Stimulated activated CD8-positive, alpha-beta memory T cell treated with anti-CD3 and anti-CD28 coated beads, Interleukin-4, amount 100 ng/mL, for 4 hours (primary cell): ENCODE measurements around the gene ROBO3.

ENCODE experiments used
- DNase-seq, 2 donors: peaks; one replicate each; pipeline ENCODE4 v3.0.0-alpha.2; 2020; ENCODE audit warnings: low read depth in 2 of 2, low spot score in 1 of 2

The ROBO3 gene

GRCh38 chr11:124875943-124876817, 10.9 kb downstream of the ROBO3 start:
- DNase-seq: peak; percentile 45 to 51

GRCh38 chr11:124876818-124877630, 11.8 kb downstream of the ROBO3 start:
- DNase-seq: no peak

GRCh38 chr11:124877631-124877909, 12.3 kb downstream of the ROBO3 start:
- DNase-seq: no peak

GRCh38 chr11:124877910-124878758, 12.9 kb downstream of the ROBO3 start:
- DNase-seq: no peak

DNA sequence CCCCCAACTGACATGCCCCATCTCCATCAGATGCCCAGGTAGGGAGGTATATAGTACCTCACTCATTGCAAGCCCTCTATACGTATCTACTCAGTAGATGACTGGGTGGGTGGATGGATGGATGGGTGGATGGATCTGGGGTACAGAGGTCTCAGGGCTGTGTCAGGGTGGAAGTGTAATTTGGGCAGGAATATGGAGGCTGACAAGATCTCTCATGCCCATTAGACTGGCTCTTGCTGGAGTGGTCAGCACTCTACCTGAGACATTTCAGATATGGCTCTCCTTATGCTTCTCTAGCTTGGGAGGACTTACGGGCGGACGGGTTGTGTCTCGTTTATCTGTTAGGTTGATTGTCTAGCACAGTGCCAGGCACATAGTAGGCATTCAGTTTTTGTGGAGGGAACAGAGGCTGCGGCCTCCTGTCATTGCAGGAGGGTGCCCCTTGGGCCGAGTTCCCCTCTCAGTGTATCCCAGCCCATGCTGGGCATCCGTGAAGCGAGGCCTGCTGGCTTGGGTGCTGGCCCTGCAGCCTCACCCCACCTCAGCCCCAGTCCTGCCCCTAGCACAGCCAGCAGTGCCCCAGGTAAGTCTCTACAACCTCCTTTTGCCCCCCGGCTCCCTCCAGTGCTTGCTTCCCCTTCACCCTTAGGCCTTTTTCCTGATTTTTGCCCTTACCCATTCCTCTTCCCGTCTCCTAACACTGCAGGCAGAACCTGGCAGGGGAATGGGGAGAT, 13.7 kb downstream of the ROBO3 start:
- DNase-seq: no peak

GRCh38 chr11:124879493-124880289, 14.5 kb downstream of the ROBO3 start:
- no peak for DNase-seq

- no peak for DNase-seq
Observed at GRCh38 chr11:124880290-124880611, 15.0 kb downstream of the ROBO3 start.

GRCh38 chr11:124880958-124881357, 15.7 kb downstream of the ROBO3 start:
- DNase-seq: no peak

GRCh38 chr11:124882339-124883071, 17.3 kb downstream of the ROBO3 start:
- DNase-seq: no peak

GRCh38 chr11:124884340-124884739, 19.1 kb downstream of the ROBO3 start:
- DNase-seq: no peak

DNA sequence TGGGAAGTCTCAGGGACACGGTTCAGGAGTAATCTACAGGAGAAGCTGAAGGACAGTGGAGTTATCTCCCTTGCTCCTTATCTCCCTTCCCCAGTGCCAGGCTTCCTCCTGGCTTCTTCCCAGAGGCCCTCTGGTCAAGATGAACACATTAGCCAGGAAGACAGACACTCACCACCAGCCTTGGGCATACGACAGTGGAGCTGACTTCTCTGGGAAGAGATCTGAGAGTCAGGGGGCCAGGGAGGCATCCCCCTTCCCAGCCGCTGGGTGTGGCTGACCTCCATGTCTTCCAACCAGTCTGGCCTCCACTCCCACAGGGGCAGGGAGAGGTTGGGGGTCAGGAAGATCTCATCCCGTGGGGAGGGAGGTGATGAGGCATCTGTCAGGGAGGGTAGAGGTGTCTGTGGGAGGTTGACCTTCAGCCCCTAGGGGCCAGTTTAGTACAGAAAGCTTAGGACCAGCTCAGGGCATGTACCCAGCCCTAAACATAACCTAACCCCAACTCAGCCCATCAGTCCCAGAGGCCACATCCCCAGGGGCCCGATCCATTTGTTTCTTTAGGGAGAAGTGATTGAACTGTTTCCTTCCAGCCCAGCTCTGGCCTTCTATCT, 19.7 kb downstream of the ROBO3 start:
- DNase-seq: no peak

DNA sequence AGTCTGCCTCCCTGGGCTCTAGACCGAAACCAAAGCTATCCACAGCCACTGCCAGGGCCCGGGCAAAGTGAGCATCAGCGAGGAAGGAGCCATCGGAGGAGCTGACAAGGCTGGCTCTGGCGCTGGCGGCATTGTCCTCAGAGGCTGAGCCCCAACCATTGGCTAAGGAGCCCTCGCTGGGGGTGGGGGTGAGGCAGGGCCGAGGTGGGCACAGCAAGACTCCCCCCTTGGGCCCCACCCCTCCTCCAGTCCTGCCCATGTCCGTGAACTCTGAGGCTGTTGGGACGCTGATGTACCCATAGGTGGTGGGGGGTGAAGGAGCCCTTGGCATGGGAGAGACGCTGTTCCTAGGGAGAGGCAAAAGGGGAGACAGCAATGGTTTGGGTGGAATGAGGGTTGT, 21.2 kb downstream of the ROBO3 start:
- DNase-seq: no peak

DNA sequence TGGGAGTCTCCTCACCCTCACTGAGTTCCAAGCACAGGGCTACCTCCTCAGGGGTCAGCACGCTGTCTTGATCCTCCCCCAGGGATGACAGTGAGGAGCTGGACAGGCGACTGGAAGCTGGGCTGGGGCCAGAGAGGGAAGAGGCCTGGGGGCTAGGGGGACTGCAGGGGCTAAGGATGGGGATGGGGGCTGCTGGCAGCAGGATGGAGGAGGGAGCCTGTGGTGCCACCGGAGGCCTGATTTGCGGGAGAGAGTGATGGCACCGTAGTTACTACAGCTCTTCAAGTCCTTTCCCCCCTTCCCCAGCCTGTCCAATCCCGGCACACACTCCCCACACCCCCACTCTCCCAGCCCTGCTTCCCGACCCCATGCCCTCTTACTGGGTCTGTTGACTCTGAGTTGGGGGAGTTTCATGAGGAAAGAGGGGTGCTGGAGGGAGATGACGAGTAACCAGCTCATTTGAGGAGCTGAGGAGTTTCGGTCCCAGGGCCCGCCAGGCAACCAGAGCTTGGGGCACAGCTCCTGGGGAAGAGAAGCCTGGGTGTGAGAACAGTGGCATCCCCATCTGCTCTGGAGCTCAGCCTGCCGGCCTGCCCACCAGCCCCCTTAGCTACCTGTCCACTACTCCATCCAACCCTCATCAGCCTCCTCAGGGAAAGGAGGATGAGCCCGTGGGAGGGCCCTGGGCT, 21.9 kb downstream of the ROBO3 start:
- no peak for DNase-seq

- no peak for DNase-seq
Observed at GRCh38 chr11:124887667-124888013, 22.4 kb downstream of the ROBO3 start.

- no peak for DNase-seq
Observed at GRCh38 chr11:124889191-124890091, 24.2 kb downstream of the ROBO3 start.

- DNase-seq: no peak
Observed at GRCh38 chr11:124890151-124890550, 24.9 kb downstream of the ROBO3 start.

DNA sequence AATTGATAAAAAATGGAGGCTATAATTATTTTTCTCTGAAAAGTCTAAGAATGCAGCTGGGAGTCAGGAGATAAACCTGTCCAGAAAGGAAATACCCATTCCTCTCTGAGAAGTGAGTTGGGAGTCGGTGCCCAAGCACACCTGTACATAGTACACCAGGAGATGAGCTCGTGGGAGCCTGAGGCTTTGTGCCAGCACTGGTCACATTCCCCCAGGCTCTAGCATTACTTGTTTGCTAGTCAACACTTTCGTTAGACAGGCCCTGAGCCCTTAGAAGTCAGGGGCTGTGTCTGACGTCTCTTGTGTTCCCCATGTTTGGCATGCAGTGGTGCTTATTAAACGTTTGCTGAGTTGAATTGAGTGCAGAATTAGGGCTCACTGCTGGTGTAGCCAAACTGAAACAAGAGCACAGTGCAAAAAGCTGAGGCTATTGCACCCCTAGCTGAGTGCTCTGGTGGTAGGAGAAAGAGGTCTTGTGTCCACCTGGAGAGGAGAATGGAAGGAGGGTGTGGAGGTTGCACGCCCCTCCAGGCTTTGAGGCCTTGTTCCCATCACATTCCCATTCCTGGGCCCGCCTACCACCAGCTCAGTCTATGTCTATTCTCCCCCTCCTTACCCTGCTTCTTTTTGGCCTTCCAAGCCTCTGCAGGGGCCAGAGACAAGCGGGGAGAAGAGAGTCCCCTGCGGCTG, 25.6 kb downstream of the ROBO3 start:
- no peak for DNase-seq
